ENCODE results near the gene WASF2. TPM values are rescaled to one million over a fixed set of nuclear protein-coding genes. Genes with fewer than 3 reads are reported as not detected.
"Not testable (repeated sequence)": the region's sequence is repeated elsewhere in the genome, so short reads cannot be mapped to it uniquely, and the experiment has no call there.

Gene WASF2
- 9.7 and 11.0 TPM in 2 replicates for total RNA-seq (2014; rRNA removed; shearing (Covaris generic))
- polyA plus RNA-seq (2015; cell fraction: cytosol; rRNA removed) = 44.4 and 54.5 TPM in 2 replicates
- polyA plus RNA-seq (2015; cell fraction: nucleus; rRNA removed) = 14.4 and 22.1 TPM in 2 replicates

GRCh38 chr1:27489973-27490741 is at the start of gene WASF2:
WASF2 (minus strand) TSS chr1:27490167; CDS start chr1:27428890, 61,277 bp downstream.
- in situ Hi-C loops (cut with HindIII; ENCODE audit: low pct_unique_long_range_greater_than_20kb, low sequenced_read_pairs) = no loop called here
- peak; percentile 95 for DNase-seq (ENCODE audit: low read depth, low spot score)

DNA sequence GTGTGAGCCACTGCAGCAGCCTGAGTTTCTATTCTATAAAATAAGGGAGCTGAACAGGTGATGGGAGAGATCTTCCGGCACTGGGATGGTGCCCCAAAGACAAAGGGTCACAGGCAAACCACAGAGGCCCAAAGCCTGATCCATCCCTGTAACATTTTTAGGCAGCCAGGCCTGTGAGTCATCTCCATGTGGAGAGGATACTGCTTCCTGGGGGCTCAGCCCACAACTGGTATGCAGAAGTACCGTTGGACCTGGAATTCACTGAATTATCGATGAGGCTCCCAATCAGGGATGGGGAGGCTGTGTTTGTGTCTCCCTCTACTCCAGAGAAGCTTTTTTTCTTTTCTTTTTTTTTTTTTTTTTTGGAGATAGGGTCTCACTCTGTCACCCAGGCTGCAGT is 48.8 kb upstream of the WASF2 start:
- in situ Hi-C loops (cut with HindIII; ENCODE audit: low pct_unique_long_range_greater_than_20kb, low sequenced_read_pairs) = no loop called here
- DNase-seq (ENCODE audit: low read depth, low spot score) = peak; percentile 21

- in situ Hi-C loops (cut with HindIII; ENCODE audit: low pct_unique_long_range_greater_than_20kb, low sequenced_read_pairs); DNase-seq (ENCODE audit: low read depth, low spot score): not testable (repeated sequence)
Observed at GRCh38 chr1:27538305-27538676, 48.3 kb upstream of the WASF2 start.

- in situ Hi-C loops (cut with HindIII; ENCODE audit: low pct_unique_long_range_greater_than_20kb, low sequenced_read_pairs) = no loop called here
- DNase-seq (ENCODE audit: low read depth, low spot score) = no peak
Observed at GRCh38 chr1:27536767-27537166, 46.8 kb upstream of the WASF2 start.

GRCh38 chr1:27536010-27536757 is 46.2 kb upstream of the WASF2 start:
- in situ Hi-C loops (cut with HindIII; ENCODE audit: low pct_unique_long_range_greater_than_20kb, low sequenced_read_pairs) = no loop called here
- DNase-seq (ENCODE audit: low read depth, low spot score) = no peak

DNA sequence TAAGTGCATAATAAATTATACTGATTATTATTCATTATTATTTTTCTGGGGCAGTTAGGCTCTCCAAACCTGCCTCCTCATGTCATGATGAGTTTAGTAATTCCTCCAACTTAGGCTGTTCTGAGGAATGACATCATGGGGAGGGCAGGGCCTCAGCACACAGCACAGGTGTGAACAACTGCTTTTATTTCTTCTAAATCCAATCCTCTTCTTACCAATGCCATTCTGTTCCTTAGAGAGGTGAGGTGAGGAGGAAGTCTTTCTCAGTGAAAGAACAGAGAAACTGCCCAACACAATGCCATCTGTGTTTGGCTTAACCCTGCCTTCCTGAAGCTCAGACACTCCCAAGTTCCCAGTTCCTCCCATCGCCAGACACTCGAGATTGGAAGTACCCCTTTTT is 45.4 kb upstream of the WASF2 start:
- DNase-seq (ENCODE audit: low read depth, low spot score) = peak; percentile 22
- in situ Hi-C loops (cut with HindIII; ENCODE audit: low pct_unique_long_range_greater_than_20kb, low sequenced_read_pairs) = no loop called here

DNA sequence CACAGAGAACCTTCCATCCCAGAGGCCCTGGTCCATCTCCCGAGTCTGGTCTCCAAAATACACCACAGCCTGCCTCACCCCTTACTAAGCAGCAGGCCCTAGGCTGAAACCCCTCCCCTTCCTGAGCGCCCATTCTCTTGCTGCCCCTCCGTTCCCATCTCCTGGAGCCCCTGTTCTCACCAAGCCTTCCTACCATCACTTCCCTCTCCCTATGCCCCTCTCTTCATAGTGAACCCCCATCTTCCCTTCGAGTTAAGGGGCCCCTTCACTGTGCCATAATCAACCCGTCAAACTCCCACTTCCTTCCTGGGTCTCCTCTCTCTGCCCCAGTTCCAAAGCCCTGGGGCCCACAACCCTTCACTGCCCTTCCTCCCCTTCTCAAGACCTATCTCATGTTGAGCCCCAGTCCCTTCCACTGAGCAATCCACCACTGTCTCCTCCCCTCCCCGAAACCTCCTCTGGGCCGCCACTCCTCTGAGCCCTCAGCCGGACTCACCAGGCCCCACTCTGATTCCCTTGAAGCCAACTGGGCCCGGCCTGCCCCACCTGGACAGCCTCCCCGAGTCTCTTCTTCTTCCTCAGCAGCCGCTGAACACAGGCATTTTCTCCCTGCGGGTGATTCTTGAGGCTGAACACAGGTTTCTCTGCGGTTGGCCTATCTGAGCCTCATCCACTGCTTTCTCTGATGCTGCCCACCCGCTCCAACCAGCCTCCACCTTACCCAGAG is 42.2 kb upstream of the WASF2 start:
- in situ Hi-C loops (cut with HindIII; ENCODE audit: low pct_unique_long_range_greater_than_20kb, low sequenced_read_pairs) = no loop called here

DNA sequence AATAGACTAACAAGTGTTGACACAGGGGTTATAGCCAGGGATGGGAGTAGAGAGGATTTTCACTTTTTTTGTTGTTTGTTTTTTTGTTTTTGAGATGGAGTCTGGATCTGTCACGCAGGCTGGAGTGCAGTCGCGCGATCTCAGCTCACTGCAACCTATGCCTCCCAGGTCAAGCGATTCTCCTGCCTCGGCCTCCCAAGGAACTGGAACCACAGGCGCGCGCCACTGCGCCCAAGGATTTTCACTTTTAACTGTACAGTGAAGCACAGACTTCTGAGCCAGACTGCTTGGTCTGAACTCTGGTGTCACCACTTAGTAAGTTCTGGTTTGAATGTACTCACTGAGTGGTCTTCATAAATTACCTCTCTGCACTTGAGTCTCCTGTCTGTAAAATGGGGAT is 40.2 kb upstream of the WASF2 start:
- DNase-seq (ENCODE audit: low read depth, low spot score) = no peak
- in situ Hi-C loops (cut with HindIII; ENCODE audit: low pct_unique_long_range_greater_than_20kb, low sequenced_read_pairs) = no loop called here

More for the DNA sequence above, 42.2 kb upstream of the WASF2 start:
- no peak for DNase-seq (ENCODE audit: low read depth, low spot score)

DNA sequence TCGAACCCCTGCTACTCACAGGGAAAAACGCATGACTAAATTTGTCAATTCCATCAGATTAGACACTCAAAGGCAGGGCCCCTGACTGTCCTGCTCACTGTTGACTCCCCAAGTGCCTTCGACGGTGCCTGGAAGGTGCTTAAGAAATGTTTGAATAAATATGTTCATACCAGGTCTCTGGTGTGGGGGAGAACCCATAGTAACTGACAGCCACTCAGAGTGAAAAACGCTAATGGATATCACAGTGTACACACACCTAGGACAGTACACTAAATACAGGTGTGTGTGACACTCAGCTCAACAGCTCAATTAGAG is 39.7 kb upstream of the WASF2 start:
- no peak for DNase-seq (ENCODE audit: low read depth, low spot score)
- in situ Hi-C loops (cut with HindIII; ENCODE audit: low pct_unique_long_range_greater_than_20kb, low sequenced_read_pairs) = no loop called here

DNA sequence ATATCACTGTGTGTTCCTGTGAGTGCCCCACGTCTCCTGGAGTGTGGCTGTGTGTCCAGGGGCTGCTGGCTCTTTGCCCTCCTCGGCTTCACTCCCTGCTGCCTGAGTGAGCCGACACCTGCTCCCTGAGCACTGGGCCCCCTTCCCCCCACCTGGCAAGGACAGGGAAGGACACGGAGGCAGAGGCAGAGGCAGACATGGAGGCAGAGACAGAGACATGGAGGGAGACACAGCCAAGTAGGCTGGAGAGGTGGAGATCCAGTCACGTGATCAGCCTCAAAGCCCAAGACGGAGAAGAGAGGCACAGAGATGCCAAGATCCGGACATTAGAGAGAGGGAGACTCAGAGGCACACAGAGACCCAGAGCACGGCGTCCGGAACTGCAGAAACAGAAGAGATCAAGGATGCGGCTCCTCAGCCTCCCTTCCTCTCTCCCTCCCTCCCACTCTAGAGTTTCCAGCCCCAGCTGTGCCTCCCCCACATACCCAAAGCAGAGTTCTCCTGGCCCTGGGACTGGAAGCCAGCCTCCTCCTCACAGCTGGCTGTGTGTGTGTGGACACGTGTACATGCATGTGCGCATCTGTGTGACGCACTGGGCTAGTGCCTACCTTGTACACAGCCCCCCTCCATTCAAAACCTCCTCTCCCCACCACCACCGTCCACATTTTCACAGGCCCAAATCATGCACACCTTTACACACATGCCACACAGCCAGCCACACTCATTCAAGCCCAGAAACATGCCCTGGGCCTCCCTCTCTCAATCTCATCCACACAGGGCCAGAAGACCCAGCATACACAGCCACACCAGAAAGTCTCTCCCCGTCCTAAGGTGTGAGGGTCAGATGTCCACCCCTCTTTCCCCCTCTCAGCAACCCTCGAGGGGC is 39.1 kb upstream of the WASF2 start:
- DNase-seq (ENCODE audit: low read depth, low spot score) = no peak
- in situ Hi-C loops (cut with HindIII; ENCODE audit: low pct_unique_long_range_greater_than_20kb, low sequenced_read_pairs) = no loop called here

- DNase-seq (ENCODE audit: low read depth, low spot score) = no peak
- in situ Hi-C loops (cut with HindIII; ENCODE audit: low pct_unique_long_range_greater_than_20kb, low sequenced_read_pairs) = no loop called here
Observed at GRCh38 chr1:27527890-27528817, 38.2 kb upstream of the WASF2 start.

DNA sequence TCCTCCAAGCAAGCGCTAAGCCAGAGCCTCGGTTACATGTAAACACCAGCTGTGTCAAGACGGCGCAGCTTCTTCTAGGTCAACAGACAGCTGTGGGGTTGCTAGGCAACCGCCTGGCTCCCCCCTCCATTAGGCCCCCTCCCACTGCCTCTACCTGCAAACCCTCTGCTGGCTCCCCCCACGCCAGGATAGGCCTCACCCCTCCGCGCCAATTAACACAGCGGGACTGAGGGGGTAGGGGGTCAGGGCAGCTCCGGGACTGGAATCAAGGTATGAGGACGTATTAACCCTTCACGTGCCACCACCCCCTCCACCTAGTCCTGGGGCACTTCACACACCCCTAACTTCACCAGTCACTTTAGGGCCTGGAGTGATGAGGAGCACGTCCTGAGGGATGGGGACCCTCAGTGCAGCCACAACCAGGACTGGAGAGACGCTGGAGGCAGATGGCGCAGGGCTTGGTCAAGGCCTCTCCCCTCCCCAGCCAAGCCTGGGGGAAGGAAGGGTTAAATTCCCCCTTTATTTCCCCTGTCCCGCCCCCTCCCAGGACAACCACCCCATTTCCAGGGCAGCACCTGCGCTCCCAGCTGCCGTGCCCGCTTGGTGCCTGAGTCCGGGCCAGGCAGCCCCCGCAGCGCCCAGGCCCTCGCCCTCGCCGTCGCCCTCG is 37.4 kb upstream of the WASF2 start:
- DNase-seq (ENCODE audit: low read depth, low spot score) = no peak
- in situ Hi-C loops (cut with HindIII; ENCODE audit: low pct_unique_long_range_greater_than_20kb, low sequenced_read_pairs) = no loop called here

DNA sequence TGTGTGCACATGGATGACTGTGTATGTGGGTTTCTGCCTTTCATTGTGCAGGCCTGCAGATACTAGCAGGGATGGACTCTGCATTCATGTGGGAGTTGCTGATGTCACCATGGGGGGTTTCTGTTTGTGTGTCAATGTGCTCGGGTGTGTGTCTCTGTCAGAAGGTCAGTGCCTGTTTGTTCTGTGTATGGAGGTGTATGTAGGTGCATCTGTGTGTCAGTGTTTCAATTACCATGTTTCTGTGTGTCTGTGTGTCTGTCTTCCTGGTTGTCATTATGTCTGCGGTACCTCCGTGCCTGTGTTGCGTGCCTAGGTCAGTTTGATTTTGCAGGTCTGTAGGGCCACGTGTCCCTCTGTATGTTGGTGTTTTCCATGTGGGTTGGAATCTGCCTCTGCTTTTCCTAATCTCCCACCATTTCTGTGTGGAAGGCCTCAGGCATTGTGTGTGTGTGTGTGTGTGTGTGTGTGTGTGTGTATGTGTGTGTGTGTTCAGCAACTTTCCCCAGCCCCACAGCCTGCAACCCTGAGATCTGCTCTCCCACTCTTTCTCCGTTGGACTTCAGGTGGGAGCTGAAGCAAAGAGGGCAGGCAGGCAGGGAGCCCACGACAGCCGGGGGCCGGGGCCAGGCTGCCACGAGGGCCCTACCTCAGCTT is 36.7 kb upstream of the WASF2 start:
- no peak for DNase-seq (ENCODE audit: low read depth, low spot score)
- in situ Hi-C loops (cut with HindIII; ENCODE audit: low pct_unique_long_range_greater_than_20kb, low sequenced_read_pairs) = no loop called here

DNA sequence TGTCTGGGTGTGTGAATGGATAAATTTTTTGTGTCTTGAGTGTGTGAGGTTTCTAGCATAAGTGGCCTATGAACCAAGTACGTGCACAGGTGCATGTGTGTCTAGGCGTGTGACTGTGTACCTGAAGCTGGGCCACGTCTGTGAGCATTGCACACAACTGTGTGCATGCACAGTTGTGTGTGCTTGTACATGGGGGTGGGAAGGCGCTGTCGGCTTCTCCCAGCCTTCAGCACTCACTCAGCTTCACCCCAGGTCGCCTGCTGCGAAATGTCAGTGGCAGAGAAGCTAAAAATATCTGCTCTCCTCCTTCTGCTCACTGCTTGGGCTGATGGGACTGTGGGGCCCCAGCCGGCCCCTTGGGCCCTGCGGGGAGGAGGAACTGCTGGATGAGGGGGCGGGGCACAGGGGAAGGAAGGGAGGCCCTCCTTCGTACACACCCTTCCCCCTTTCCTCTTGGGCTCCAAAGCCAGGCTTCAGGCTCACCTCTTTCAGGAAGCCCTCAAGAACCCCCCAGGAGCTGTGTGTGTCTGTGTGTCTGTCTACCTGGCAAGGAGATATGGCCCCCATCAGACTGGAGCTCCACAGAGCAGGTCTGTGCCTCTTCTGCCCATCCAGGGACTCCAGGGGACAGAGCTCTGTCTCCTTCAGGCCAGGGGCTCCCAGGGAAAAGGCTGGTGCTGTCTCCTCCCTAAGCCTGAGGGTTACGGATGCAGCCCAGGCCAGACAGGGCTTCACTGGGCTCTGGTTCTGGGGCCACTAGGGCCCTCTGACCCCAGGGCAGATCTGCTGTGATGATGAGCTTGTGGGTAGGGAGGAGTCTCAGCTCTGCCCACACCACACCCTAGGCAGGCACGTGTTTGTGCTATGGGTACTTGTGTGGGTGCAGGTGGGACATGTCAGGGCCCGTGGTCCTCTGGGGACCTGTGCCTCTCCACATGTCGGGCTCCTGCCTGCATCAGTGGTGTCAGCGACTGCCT is 35.6 kb upstream of the WASF2 start:
- in situ Hi-C loops (cut with HindIII; ENCODE audit: low pct_unique_long_range_greater_than_20kb, low sequenced_read_pairs) = no loop called here
- DNase-seq (ENCODE audit: low read depth, low spot score) = peak; percentile 17

Data from SK-MEL-5 (cell line).